K562 (cell line): ENCODE measurements around the gene KLHL22. TPM values are rescaled to one million over a fixed set of nuclear protein-coding genes. Genes with fewer than 3 reads are reported as not detected.
A peak's percentile ranks its signal among the peaks of the same experiment; 100 is the strongest.

Source experiments
- ATF1 ChIP-seq, 2 experiments: fragments of 450-650 bp in 1 of 2; IDR thresholded peaks; 2 replicates each; pipeline ENCODE4 v1.6.1; 2016; ENCODE audit warnings: missing compliant biosample characterization in 1 of 2, missing genetic modification characterization in 1 of 2
- IFI16 ChIP-seq: fragments of 250-450 bp; sonication (Bioruptor Pico); IDR thresholded peaks from 2 replicates; pipeline ENCODE4 v2.1.2; 2022; ENCODE audit warnings: mild to moderate bottlenecking, inconsistent platforms
- PPARD ChIP-seq: fragments of 250-450 bp; sonication (Bioruptor Pico); IDR thresholded peaks from 2 replicates; pipeline ENCODE4 v1.8.0; 2022; ENCODE audit warnings: inconsistent platforms, mild to moderate bottlenecking, moderate library complexity
- PTRF ChIP-seq: fragments of 450-650 bp; IDR thresholded peaks from 2 replicates; pipeline ENCODE4 v1.6.1; 2016; ENCODE audit warnings: mild to moderate bottlenecking, missing genetic modification characterization, missing compliant biosample characterization
- SIN3A ChIP-seq, 2 experiments: fragments of 150-350 bp in 1 of 2; IDR thresholded peaks; 2 replicates each; pipeline ENCODE4 v1.6.1; 2011 to 2016; ENCODE audit warnings: borderline replicate concordance in 2 of 2, low read depth in 2 of 2, low read length in 2 of 2, mild to moderate bottlenecking in 2 of 2, moderate library complexity in 2 of 2; ENCODE audit not compliant: control insufficient read depth in 1 of 2
- U2AF2 ChIP-seq: fragments of 200-400 bp; formaldehyde crosslinking; optimal IDR thresholded peaks from 2 replicates; pipeline ENCODE3; 2017; ENCODE audit warnings: low read depth, mild to moderate bottlenecking, low read length
- ZHX1 ChIP-seq: fragments of 150-350 bp; conservative IDR thresholded peaks from 2 replicates; pipeline ENCODE4 v1.6.1; 2014; ENCODE audit warnings: low read length
- ZNF324 ChIP-seq: fragments of 250-450 bp; sonication (Bioruptor Pico); IDR thresholded peaks from 2 replicates; pipeline ENCODE4 v1.4.0; 2020; ENCODE audit warnings: mild to moderate bottlenecking
- ZNF507 ChIP-seq: conservative IDR thresholded peaks from 2 replicates; pipeline ENCODE4 v1.6.1; 2017; ENCODE audit warnings: missing genetic modification characterization, missing compliant biosample characterization
- polyA plus RNA-seq, 8 experiments: library from polyadenylated mRNA; depleted of rRNA in 4 of 8; stranded (reverse) in 5 of 8; unstranded in 3 of 8; fragments of >200 nt; fragmentation: Nextera tagmentation in 2 of 8; fragmentation: Illumina TruSeq in 1 of 8; extraction: Ambion mirVana in 2 of 8; extraction: Trizol in 1 of 8; gene quantifications; 2 replicates each; pipeline versions ENCODE4 v1.2.1 to v1.2.3, GENCODE V29; 2011 to 2014; ENCODE audit warnings: inconsistent platforms in 1 of 8, missing spikeins in 1 of 8
- total RNA-seq, 7 experiments: library from RNA; depleted of rRNA in 6 of 7; stranded (reverse); fragments of >200 nt in 6 of 7; fragmentation: Illumina TruSeq in 2 of 7; extraction: Trizol in 2 of 7; gene quantifications; 2 replicates each; pipeline versions ENCODE4 v1.2.1 to v1.2.3, GENCODE V29; 2011 to 2021; ENCODE audit warnings: low replicate concordance in 1 of 7

KLHL22 gene
- total and polyA plus RNA-seq, 9 of the 15 experiments (the other 6 are each of a cell fraction or from before 2014, with no cell fraction given): 1.3 to 25.6 (median 15.2) TPM

GRCh38 chr22:20542055-20542454, 46.5 kb upstream of the KLHL22 start (continued):
- TF ChIP-seq PTRF (no peak), SIN3A (IDR thresholded peaks at IDR 0.05; ENCODE audit: borderline replicate concordance in 2 of 2, control insufficient read depth in 1 of 2, low read depth in 2 of 2, low read length in 2 of 2) (no peak), ZHX1 (no peak), ATF1 (CRISPR knock-in tag; IDR thresholded peaks at IDR 0.05) (0 out of 2 replicates have a peak, but pooled peaks have one; percentile 0), ATF1 (tag; IDR thresholded peaks at IDR 0.05) (no peak), ZNF324 (CRISPR knock-in tag) (peak; percentile 9; the same call in 1 of the 2 replicates), ZNF507 (tag) (0 out of 2 replicates have a peak, but pooled peaks have one; percentile 13), U2AF2 (no peak), IFI16 (CRISPR knock-in tag) (no peak), PPARD (CRISPR knock-in tag) (peak; percentile 64; the same call in 1 of the 2 replicates)
